GM19238 (cell line): ENCODE results near the gene XAGE3.
"Not testable (repeated sequence)": the region's sequence is repeated elsewhere in the genome, so short reads cannot be mapped to it uniquely, and the experiment has no call there.

Source experiments
- DNase-seq: peaks from one replicate; pipeline ENCODE4 v3.0.0; 2011; ENCODE audit warnings: low spot score; ENCODE audit not compliant: insufficient read length

Gene XAGE3

GRCh38 chrX:52843619-52844018, 24.3 kb downstream of the XAGE3 start:
- not testable (repeated sequence) for DNase-seq

GRCh38 chrX:52839137-52839536, 28.7 kb downstream of the XAGE3 start:
- no peak for DNase-seq

GRCh38 chrX:52830551-52830950, 37.3 kb downstream of the XAGE3 start:
- DNase-seq: no peak

- DNase-seq: no peak
Observed at GRCh38 chrX:52824608-52825007, 43.3 kb downstream of the XAGE3 start.

- DNase-seq: no peak
Observed at GRCh38 chrX:52821079-52821760, 46.7 kb downstream of the XAGE3 start.

DNA sequence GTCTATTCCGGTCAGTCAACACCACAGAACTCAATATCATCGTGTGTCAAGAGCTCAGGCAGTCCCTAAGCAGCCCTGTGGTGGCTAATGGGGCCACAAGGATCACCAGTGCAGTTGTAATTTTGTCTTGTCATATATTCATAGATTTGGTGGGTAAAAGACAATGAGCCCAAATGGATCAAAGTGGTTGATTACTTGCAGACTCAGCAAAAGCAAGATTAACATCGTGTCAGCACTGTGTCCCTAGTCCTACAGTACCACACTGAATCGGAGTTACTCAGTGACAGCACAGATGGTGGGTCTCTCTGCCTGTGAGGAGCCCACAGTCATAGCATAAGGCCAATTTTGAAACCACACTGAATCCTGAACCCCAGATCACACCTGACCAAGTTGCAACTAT, 48.1 kb downstream of the XAGE3 start:
- DNase-seq: no peak
